LoVo (cell line): Measurements from ENCODE around the gene RTN4RL1.
"Not testable (repeated sequence)": the region's sequence is repeated elsewhere in the genome, so short reads cannot be mapped to it uniquely, and the experiment has no call there.

Experiments used
- DNase-seq: peaks from one replicate; pipeline ENCODE4 v3.0.0-alpha.2; 2016; ENCODE audit warnings: low spot score

Gene RTN4RL1

DNA sequence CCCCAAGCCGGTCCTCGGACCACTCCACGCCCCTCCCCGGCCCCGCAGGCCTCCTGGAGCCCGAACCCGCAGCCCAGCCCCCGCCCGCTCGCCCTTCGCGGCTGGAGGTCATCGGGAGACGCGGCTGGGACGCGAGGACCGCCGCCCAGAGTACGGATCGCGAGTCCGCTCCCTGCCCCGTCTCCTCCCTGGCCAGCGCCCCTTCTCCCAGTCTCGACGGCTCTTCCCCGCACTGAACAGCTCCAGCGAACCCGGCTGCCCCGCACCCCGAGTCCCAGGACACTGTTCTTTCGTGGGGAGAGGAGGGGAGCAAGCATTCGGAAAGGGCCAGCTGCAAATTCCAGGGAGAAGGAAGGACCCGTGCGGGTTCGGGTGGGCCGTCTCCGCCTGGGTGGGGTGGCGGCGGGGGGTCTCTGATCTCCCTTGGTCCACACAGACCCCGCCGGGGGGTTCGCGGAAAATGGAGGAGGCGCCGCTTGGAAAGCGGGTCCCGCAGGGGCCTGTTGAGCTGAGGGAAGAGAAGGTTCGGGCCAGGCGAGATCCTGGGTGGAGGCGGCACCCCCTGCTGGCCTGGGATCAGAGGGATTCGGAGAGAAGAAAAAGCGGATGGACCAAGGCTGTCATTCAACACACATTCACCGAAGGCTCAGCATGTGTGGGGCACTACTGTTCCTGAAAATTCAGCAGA, 632 bp upstream of the RTN4RL1 start:
- peak; percentile 69 for DNase-seq

DNA sequence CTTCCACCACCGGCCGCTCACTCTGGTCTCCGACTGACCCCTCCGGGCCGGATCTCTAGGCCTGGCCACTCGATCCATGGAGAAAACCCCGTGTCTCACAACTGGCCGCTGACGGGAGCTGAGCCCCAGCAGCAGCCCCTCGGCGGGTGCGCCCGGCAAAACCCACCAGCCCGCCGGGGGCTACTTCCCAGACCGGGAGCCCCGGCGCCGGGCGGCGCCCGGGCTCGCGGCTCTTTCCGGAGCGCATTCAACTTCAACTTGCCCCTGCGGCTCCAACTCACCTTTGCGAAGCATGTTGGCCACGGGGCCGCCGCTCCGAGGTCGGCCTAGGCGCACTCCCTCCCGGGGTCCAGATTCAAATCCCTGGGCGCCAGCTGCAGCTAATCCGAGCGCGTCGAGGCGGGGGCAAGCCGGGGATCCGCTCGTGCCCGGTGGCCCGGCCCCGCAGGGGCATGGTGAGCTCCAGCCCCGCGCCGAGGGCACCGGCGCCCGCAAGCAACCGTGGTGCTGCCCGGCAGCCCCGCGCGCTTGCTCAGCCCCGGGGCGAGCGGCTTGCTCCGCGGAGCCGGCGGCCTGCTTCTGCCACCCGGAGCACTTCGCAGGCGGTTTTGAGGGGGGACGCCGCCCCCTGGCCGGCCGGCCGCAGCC, 438 bp downstream of the RTN4RL1 start:
- no peak for DNase-seq

- no peak for DNase-seq
These were observed 1.2 kb downstream of the RTN4RL1 start for GRCh38 chr17:2023692-2024571.

- no peak for DNase-seq
These were observed 1.9 kb downstream of the RTN4RL1 start for GRCh38 chr17:2023256-2023655.

DNA sequence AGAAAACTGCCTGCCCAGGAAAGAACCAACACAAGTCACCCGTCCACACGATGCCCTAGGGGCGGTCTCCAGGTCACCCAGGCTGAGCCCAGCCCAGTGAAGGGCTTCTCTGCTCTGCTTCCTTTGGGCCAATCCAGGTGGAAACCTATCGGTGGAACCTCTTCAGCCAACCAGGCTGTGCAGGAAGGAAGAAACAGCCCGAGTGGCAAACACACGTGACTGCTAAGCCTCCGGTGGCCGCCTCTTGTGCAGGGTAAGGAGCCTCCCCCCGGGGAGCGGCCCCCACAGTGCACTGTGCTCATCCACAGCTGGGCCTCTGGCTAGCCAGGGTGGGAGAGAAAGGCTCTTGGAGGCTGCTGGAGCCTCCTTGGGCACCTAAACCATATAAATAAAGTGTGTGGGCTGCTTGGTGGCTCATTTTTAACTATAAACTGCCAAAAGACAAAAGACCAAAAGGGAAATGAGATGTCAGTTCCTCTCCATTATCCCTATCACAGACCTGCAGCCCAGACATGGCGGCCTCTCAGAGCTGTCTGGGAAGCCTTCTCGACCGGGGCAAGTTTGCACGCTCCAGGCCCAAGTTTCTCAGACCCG, 2.4 kb downstream of the RTN4RL1 start:
- no peak for DNase-seq

- DNase-seq, result no peak
These were observed 4.4 kb downstream of the RTN4RL1 start for GRCh38 chr17:2020721-2021120.

GRCh38 chr17:2019723-2020122, 5.4 kb downstream of the RTN4RL1 start:
- no peak for DNase-seq

- no peak for DNase-seq
These were observed 6.2 kb downstream of the RTN4RL1 start for GRCh38 chr17:2018716-2019510.

DNA sequence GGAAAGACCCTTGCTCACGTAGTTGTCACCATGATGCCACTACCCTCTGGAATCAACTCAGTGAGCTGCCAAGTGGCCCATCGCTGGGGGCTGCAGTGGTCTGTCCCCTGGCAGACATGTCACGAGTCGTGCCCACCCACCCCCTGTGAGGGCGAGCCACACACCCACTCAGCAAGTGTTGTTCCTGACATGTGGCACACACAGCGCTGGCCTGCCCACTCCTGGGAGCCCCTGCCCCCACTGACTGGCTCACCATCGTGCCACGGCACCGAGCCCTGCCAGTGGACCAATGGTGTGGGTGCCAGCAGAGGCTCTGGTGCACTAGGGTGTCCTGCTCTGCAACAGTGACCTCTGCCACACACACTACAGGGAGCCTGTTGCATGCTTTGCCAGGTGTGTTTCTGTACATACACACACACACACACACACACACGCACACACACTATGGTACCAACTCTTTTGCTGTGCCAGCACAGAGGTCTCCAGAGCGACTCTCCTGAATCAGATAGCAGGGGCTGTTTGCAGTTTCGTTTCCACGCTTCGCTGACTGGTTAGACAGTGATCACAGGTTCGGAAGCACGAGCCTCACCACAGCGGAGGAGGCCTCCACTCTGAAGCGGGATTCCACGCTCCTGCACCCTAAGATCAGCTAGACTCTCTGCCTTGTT, 7.7 kb downstream of the RTN4RL1 start:
- DNase-seq, result no peak

DNA sequence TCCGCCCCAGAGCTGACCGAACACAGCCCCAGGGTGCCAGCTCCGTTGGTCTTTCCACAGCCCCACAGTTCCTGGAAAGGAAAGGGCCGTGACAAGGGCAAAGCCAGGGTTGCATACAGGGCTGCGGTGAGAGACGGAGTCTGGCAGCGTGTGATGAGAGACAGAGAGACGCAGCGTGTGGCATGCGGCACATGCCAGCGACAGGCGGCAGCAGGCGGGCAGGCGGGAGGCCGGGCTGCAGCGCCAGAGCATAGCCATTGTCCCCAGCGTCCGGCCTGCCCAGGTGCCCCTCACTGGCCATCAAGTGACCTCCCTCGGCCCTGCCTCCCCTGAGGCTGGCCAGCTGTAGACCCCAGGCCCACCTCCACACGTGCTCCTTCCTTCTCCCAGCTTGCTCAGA, 8.6 kb downstream of the RTN4RL1 start:
- DNase-seq, result no peak

- DNase-seq, result no peak
These were observed 9.8 kb downstream of the RTN4RL1 start for GRCh38 chr17:2015314-2015713.

GRCh38 chr17:2013994-2014317, 11.2 kb downstream of the RTN4RL1 start:
- no peak for DNase-seq

- DNase-seq, result not testable (repeated sequence)
These were observed 11.7 kb downstream of the RTN4RL1 start for GRCh38 chr17:2013220-2013993.

GRCh38 chr17:2012499-2012898, 12.6 kb downstream of the RTN4RL1 start:
- DNase-seq, result no peak

DNA sequence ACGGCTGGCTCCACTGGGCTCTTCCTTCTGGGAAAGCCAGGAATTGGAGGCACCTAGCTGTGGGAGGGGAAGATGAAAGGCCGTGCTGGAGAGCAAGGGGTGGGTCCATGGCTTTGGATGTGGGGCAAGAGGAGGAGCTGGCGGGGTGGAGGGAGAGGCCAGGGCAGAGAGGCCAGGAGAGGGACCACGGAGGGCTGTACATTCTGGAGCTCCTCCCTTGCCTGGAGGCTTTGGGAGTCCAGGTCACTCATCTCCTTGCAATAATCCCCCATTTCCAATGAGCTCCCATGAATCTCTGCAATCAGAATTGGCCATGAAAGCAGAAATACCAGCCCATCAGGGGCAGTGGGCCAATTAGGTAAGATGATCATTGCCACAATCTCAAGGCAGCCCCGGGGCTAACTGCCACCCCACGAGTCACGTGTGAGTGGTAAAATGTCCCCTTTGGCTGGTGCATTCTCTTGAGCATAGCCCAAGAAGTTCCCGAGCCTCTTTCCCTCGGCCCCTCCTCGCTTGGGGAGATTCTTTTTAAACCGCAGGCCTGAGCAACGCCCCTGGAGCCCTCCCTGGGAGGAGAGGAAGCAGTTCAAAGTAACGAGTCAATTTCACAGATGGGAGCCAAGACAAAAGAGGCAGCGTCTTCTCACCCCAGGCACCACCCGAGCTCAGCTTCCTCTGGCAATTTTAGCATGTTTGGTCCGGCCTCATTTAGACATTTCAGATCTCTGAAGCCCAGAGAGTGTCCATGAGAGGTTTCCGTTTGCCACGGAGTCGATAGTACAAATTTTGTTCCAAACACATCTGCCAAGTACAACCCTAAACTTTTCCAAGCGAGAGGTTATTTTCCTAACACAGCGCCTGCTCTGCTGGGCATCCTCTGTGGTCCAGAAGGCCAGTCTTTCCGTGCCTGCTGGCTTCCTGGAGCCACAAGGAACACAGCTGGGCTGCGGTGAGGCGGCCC, 13.4 kb downstream of the RTN4RL1 start:
- DNase-seq, result peak; percentile 53

DNA sequence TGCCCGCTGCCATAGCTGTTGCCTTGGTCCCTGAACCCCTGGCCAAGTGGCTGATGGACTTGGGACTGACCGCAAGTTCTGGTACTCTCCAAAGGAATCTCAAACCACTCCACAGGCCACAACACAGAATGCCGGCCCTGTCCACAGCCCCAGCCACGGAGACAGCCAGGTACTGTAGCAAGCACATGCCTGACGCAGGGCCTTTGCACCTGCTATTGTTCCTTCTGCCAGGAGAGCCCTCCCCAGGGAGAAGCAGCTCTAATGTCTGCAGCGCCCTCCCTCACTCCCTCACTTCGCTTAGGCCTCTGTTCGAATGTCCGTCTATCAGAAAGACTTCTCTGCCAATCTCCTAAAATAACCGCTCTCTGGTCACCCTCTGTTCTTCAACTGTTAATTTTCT, 15.4 kb downstream of the RTN4RL1 start:
- no peak for DNase-seq

GRCh38 chr17:2008332-2009126, 16.6 kb downstream of the RTN4RL1 start:
- no peak for DNase-seq

DNA sequence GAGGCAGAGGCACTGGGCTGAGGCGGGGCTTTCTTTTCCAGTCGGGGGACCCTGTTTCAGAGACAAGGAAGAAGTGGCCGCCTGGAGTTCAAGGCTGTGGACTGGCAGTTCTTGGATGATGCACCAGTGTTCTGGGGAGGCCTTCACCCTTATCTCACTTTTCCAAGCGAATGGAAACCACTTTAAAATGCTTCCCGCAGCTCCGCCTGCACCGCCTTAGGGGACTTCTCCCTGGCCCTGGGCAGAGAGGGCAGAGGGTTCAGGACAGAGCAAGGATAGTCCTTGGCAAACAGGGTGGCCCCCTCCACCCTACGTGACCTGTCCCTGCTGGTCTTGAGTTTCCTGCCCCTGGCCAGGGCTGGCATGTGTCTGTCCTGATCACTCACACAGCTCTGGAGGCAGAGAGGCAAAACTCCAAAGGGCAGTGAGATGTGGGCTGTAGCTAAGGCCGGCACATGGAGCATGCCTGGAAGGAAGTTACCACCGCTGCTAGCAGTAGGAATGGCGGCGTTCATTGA, 20.6 kb downstream of the RTN4RL1 start:
- DNase-seq, result no peak
